Measurements from ENCODE around the gene TIMM50.
"Not testable (repeated sequence)": the region's sequence is repeated elsewhere in the genome, so short reads cannot be mapped to it uniquely, and the experiment has no call there.

Gene TIMM50

DNA sequence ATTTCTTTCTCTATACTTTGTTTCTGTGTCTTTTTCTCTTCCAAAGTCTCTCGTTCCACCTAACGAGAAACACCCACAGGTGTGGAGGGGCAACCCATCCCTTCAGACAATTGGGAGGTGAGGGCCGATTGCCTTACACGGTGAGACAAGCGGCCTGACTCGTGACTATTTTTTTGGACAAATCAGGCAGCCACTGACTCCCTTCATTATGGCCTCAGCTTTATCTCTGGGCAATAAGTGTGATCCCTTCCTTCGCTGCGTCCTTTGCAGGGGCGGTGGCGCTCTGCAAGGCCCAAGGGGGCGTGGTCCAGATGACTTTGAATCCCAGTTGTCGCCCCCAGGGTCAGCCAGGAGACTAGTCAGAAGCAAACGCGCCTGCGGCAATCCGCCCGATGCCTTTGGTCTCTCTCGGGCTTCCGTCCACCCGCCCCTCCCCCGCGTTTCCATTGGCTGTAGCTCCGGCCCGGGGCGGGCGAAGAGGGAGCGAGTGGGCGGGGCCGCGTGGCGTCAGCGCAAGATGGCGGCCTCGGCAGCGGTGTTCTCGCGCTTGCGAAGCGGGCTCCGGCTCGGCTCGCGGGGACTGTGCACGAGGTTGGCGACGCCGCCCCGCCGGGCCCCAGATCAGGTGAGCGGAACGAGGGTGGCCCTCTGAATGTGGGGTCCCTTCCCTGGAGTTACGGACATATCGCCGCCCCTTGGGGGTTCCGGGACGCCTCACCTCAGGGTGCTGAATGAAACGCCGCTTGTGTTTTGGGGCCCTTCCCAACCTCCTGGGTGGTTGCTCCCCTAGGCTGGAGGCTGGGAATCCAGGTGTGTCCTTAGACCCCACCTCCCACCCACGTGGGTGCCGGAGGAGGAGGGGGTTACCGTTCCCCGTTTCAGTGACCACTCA is at the start of gene TIMM50:
TSS of gene TIMM50 (plus strand) at position 502 of the 892 bp plus-strand sequence. CDS start at position 518, 16 bp downstream.
- DNase-seq: peak; percentile 81 to 93

GRCh38 chr19:39432677-39433025 is 48.0 kb upstream of the TIMM50 start:
- DNase-seq: no peak

GRCh38 chr19:39433480-39434079 is 47.1 kb upstream of the TIMM50 start:
- DNase-seq: no peak

DNA sequence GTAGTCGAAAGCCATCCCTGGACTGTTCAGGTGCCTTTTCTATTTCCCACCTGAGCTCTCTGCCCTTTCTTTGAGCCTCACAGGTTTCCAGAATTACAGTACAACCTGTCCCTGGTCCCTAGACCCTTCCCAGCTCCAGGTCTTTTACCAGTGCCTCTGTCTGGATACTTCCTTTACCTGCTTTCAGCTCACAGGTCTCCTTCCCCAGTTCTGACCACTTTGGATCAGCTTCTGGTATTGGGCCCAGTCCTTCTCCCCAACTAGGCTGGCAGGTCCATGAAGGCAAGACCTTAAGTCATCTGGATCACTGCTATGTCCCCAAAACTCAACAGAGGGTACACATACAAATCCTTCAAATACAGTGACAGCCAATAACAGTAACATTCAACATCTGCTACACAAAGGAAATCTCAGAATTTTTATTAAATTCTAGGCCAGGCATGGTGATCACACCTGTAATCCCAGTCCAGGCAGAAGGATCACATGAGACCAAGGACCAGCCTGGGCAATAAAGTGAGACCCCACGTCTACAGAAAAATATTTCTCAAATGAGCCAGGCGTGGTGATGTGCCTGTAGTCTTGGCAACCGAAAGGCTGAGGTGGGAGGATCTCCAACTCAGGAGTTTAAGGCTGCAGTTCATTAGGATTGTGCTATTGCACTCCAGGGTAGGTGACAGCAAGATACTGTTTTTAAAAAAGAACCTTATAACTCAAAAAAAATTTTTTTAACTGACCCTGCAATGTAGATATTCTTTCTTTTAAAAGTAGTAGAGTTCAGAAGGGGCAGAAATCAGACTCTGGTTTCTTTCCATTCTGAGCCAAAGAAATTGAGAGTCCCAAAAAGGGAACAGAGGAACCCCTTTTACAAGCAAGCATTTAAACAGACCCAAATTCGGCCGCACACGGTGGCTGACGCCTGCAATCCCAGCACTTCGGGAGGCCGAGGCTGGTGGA is 46.2 kb upstream of the TIMM50 start:
- DNase-seq: no peak

DNA sequence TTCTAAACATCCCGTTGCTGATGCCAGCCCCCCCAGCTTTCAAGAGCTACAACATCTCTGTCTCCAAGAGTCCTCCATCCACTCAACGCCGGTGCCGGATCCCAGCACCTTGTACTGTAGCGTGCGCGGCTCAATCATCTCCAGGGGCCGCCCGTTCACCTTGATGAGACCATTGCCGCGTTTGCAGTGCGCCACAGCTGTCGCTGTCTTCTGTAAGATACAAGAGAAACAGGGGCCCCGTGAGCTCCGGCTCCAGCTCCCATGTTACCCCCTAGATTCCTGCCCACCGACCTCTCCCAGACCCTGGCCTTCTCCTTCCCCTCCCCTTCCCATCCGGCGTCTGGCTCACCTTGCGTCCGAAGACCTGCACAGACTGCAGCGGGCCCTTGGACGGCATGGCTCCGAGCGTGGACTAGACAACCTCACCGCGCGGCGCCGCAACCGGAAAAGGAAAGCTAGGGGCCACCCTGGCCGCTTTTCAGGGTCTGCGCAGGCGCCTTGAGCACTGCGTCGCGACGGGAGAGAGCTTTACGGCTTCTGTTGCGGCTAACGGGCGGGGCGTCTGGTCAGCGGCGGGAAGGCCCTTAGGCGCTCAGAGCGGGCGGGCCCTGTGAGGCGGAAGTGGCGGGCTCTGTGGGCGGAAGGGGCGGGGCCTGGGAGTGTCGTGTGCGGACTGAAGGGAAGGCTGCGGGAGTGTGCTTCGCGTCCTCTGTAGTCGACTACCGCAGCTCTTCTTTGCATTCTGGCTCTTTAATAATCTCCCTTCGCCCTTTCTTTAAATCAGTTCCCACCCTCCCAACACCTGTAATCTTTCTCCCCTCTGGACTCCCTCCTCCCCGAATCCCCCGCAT is 44.9 kb upstream of the TIMM50 start, which contains the start of gene RPS16:
TSS of gene RPS16 (minus strand) at position 451 of the 851 bp plus-strand sequence. CDS start at position 397, 54 bp downstream.
- DNase-seq: peak; percentile 96 to 99

DNA sequence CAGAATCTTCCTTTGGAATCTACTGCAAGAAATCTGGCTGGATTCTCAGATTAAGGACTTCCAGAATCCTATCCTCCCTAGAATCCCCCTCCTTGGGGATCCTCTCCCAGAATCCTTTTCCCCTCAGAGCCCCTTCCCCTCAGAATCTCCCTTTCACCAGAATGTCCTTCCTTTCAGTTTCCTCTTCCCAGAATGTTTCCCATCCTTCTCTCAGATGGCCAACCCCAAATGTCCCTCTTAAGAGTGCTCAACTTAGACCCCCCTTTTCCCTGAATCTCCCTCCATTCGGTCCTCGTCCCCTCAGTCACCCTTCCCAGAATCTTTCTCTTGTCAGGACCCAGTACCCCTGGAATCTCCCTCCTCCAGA is 44.3 kb upstream of the TIMM50 start:
- DNase-seq: no peak

DNA sequence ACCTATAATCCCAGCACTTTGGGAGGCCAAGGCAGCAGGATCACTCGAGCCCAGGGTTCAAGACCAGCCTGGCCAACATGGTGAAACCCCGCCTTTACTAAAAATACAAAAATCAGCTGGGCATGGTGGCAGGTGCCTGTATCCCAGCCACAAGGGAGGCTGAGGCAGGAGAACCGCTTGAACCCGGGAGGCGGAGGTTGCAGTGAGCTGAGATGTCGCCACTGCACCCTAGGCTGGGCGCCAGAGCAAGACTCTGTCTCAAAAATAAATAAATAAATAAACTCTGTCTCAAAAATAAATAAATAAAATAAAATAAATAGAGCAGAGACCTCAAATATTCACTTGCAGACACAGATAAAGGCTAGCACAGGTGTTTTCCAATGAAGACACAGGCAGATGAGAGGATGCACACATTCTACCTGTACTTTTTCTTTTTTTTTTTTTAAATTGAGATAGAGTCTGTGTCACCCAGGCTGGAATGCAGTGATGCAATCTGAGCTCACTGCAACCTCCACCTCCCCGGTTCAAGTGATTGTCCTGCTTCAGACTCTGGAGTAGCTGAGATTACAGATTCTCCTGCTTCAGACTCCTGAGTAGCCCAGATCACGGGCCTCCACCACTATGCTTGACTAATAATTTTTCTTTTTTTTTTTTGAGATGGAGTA is 42.2 kb upstream of the TIMM50 start:
- no peak for DNase-seq

GRCh38 chr19:39444598-39445195 is 35.9 kb upstream of the TIMM50 start:
- DNase-seq: no peak

DNA sequence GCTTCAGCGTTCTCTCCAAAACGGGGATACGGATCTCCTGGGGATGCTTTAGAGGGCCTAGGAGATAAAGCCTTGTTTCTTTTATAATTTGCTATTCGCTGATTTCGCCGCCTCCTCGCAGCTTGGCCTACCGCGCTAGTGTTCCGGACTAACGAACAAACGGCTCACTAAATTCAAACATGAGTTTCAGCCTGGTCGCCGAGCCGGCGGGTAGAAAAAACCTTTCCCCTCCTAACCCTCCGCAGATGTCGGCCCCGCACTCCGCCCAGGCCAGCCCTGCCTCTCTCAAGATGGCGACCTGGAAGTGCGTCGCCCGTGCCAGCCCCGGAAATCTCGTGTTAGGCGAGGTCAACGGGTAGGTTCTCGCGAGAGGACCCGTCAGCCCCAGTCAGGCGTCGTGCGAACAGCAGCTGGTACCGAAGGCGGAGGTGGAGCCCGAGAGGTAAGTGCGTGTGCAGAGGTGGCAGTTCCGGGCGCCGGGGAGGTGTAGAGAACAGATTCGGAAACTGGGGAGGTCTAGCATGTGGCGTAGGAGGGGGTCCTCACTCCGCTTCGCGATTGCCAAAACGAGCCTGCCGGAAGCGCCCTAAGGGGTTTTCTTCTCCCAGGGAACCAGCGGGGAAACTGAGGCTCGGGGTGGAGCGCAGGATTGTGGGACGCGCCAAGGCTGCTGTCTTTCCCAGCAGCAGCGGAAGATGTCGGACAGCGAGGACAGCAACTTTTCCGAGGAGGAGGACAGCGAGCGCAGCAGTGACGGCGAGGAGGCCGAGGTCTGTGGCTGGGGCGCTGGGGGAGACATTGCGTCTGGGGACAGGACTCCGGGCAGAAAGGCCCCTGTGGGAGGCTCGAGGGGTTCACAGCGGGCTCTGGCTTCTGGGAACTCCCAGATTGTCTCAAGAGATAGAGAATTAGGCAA is 35.2 kb upstream of the TIMM50 start, which contains the start of gene SUPT5H:
TSS of gene SUPT5H (plus strand) at position 387 of the 916 bp plus-strand sequence. CDS start at position 696, 309 bp downstream.
- peak; percentile 86 to 93 for DNase-seq

- DNase-seq: no peak
Measured at GRCh38 chr19:39446365-39447084, 34.1 kb upstream of the TIMM50 start.

DNA sequence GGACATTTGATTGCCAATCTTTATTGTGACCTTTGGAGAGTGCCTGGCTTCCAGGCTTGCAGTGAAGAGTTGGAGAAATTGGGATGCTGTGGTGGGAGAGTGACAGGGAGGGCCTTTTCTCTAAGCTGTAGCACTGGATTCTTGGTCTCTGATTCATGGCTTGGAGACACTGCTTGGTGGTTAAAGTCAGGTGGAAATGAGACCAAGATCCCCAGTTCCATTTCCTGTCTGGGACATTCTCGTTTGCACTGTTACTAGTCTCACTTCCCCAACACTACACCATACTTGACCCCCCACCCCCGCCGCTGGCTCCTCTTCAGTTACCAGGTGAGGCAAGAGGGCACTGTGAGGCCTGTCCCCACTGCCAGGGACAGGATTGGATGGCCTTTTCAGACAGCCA is 32.4 kb upstream of the TIMM50 start:
- DNase-seq: no peak

DNA sequence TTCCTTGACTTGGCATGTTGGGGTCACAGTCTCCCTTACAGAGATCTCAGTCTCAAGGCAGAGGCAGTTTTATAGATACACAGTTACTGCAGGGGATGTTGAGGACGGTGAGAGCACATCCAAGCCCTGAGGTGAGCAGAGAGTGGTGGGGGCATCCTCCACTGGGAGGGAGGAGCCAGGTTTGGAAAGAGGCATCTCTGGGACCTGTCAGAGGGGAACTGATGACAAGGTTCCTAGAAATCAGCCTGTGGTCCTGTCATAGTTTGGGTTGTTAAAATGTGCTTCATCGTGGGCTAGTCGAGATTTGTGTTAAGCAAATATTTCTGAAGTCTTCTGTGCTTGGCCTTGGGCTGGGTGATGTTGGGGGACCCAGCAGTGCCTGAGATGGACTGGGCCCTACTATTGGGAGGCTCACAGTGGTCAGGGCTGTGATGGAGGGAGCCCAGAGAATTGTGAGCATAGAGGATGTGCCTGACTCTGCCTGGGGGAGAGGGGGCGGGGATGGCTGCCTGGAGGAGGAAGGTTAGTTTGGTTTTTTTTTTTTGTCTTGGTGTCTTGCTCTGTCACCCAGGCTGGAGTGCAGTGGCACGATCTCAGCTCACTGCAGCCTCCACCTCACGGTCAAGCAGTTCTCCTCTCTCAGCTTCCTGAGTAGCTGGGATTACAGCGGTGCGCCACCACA is 31.4 kb upstream of the TIMM50 start:
- DNase-seq: no peak

DNA sequence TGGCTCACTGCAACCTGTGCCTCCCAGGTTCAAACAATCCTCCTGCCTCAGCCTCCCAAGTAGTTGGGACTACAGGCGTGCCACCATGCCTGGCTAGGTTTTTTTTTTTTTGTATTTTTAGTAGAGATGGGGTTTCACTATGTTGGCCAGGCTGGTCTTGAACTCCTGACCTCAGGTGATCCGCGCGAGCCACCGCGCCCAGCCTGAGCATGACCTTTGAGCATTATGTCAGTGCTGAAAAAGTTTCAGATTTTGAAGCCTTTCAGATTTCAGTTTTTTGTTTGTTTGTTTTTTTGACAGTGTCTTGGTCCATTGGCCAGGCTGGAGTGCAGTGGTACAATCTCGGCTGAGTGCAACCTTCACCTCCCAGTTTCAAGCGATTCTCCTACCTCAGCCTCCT is 29.4 kb upstream of the TIMM50 start:
- not testable (repeated sequence) for DNase-seq

DNA sequence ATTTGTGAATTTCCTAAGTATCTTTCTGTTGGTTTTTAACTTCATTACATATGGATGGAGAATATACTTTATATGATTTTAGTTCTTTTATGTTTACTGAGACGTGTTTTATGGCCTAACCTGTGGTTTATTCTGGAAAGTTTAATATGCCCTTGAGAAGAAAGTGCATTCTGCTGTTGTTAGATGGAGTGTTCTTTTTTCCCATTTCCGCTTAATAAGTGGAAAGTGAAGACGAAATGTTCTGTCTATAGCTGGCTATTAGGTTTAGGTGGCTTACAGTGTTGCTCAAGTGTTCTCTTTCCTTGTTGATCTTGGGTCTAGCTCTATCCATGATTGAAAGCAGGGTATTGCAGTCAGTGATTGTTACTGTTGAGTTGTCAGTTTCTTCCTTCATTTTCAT is 17.2 kb upstream of the TIMM50 start:
- DNase-seq: no peak

DNA sequence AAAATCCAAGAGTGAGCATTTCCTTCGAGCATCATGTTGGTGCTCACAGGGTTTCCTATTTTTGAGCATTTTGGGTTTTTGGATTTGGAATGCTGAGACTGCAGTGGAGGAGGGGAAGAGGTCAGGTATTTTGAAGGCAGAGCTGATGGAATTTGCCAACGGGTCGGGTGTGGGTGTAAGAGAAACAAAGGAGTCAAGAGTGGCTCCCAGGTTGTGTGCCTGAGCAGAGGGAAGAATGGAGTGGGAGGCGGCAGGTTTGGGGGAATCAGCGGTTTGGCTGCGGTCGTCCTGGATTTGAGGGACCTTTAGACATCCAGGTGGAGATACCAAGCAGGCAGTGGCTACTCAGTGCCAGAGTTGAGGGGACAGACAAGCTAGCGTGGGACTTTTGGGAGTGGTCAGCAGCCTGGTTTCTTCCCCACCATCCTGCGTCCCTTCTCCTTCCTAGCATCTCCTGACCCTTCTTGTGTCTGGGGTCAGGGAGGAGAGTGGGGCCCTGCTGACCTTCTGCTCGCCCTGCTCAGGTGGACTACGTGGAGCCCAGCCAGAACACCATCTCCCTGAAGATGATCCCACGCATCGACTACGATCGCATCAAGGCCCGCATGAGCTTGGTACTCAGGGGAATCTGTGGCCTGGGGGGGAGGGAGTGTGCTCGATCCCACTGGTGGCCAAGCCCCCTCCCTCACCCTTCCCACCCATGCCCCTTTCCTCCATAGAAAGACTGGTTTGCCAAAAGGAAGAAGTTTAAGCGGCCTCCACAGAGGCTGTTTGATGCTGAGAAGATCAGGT is 14.5 kb upstream of the TIMM50 start:
- DNase-seq: no peak

DNA sequence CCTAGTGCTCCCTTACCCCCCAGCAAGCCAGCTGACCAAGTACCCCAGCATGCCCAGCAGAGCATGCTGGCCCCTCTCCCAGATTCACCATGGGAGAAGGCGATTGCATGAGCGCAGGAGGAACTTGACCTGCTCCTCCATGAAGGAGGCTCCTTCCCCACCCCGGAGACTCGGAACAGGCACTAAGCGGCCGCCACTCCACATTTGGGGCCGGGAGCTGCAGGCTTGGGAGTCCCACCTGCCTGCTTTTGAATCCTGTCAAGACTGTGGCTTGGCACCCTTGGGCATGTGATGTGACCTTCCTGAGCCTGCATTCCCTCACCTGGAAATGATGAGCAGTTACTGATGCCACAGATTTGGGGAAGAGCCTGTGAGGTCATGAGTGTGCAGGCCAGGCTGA is 12.7 kb upstream of the TIMM50 start:
- DNase-seq: no peak

GRCh38 chr19:39469036-39469435 is 11.6 kb upstream of the TIMM50 start:
- no peak for DNase-seq

- no peak for DNase-seq
Measured at GRCh38 chr19:39469567-39469966, 11.1 kb upstream of the TIMM50 start.
